SK-N-SH (cell line): ENCODE data around the gene MYO10. TPM values are rescaled to one million over a fixed set of nuclear protein-coding genes. Genes with fewer than 3 reads are reported as not detected.

Experiments
- CTCF ChIA-PET: fragments of 300-600, 350-600 bp; formaldehyde crosslinking; extraction: SDS; loops from one replicate; lab custom pipeline; 2021; lab: Yijun Ruan, JAX
- POLR2A ChIA-PET: fragments of 350-600 bp; sonication (Branson Sonifier 250); formaldehyde crosslinking; extraction: SDS; loops from one replicate; lab custom pipeline; 2020; ENCODE audit warnings: antibody characterized with exemption, inconsistent platforms; lab: Yijun Ruan, JAX
- DNase-seq: peaks from one replicate; pipeline ENCODE4 v3.0.0; 2012
- H2AFZ ChIP-seq: fragments of 200-600 bp; sonication (generic); 2 replicates; pipeline ENCODE4 v1.8.1; 2016; ENCODE audit warnings: antibody characterized with exemption, mild to moderate bottlenecking, low read depth
- H3F3A ChIP-seq: fragments of 200-600 bp; sonication (generic); replicated peaks from 2 replicates; pipeline ENCODE3; 2016; ENCODE audit warnings: antibody characterized with exemption, mild to moderate bottlenecking; ENCODE audit not compliant: insufficient read depth
- H3K27ac ChIP-seq, 2 experiments: fragments of 200-500 bp in 1 of 2; fragments of 200-600 bp in 1 of 2; sonication (Bioruptor generic) in 1 of 2; sonication (generic), shearing (Covaris generic) in 1 of 2; 2 replicates each; pipeline versions ENCODE4 v1.5.1 to v1.6.1; 2014 to 2016; ENCODE audit warnings: low read depth in 2 of 2, inconsistent platforms in 1 of 2, low read length in 1 of 2, mild to moderate bottlenecking in 1 of 2, mixed read lengths in 1 of 2
- H3K27me3 ChIP-seq: fragments of 200-600 bp; sonication (generic), shearing (Covaris generic); 2 replicates; pipeline ENCODE4 v1.6.1; 2016; ENCODE audit warnings: mixed run types; ENCODE audit not compliant: insufficient read depth
- H3K36me3 ChIP-seq, 2 experiments: fragments of 200-500 bp in 1 of 2; fragments of 200-600 bp in 1 of 2; sonication (Bioruptor generic) in 1 of 2; sonication (generic) in 1 of 2; replicated peaks in 1 of 2; 2 replicates each; pipeline versions ENCODE3 to v1.5.1; 2014 to 2016; ENCODE audit warnings: low read length in 1 of 2, mild to moderate bottlenecking in 1 of 2; ENCODE audit not compliant: insufficient read depth in 2 of 2, control insufficient read depth in 1 of 2
- H3K4me1 ChIP-seq, 2 experiments: fragments of 200-500 bp in 1 of 2; fragments of 200-600 bp in 1 of 2; sonication (Bioruptor generic) in 1 of 2; sonication (generic), shearing (Covaris generic) in 1 of 2; 2 replicates each; pipeline versions ENCODE4 v1.5.1 to v1.6.1; 2014 to 2016; ENCODE audit warnings: low read depth in 1 of 2, low read length in 1 of 2, mixed run types in 1 of 2; ENCODE audit not compliant: insufficient read depth in 2 of 2, control insufficient read depth in 1 of 2
- H3K4me2 ChIP-seq: fragments of 200-600 bp; sonication (generic), shearing (Covaris generic); 2 replicates; pipeline ENCODE4 v1.6.1; 2017; ENCODE audit warnings: mixed run types
- H3K4me3 ChIP-seq, 2 experiments: fragments of 200-500 bp in 1 of 2; fragments of 200-600 bp in 1 of 2; sonication (Bioruptor generic) in 1 of 2; sonication (generic), shearing (Covaris generic) in 1 of 2; 2 replicates each; pipeline versions ENCODE4 v1.5.1 to v1.8.1; 2014 to 2016; ENCODE audit warnings: low read depth in 2 of 2, inconsistent platforms in 1 of 2, low read length in 1 of 2, mild to moderate bottlenecking in 1 of 2, mixed read lengths in 1 of 2, moderate library complexity in 1 of 2
- H3K79me2 ChIP-seq: fragments of 200-600 bp; sonication (generic); 2 replicates; pipeline ENCODE4 v1.8.1; 2017; ENCODE audit warnings: mild to moderate bottlenecking; ENCODE audit not compliant: insufficient read depth
- H3K9ac ChIP-seq: fragments of 200-600 bp; sonication (generic); 2 replicates; pipeline ENCODE4 v1.6.1; 2017; ENCODE audit warnings: mixed run types
- H3K9me2 ChIP-seq: fragments of 200-600 bp; sonication (generic); 2 replicates; pipeline ENCODE4 v1.6.1; 2017; ENCODE audit warnings: mixed run types
- H3K9me3 ChIP-seq: fragments of 200-600 bp; sonication (generic); 2 replicates; pipeline ENCODE4 v1.6.1; 2017; ENCODE audit warnings: mixed run types, mild to moderate bottlenecking, moderate library complexity
- H4K20me1 ChIP-seq: fragments of 200-600 bp; sonication (generic); 2 replicates; pipeline ENCODE4 v1.6.1; 2017; ENCODE audit warnings: mild to moderate bottlenecking, mixed run types; ENCODE audit not compliant: insufficient read depth
- CHD2 ChIP-seq: fragments of 150-350 bp; IDR thresholded peaks from 2 replicates; pipeline ENCODE4 v1.6.1; 2018; ENCODE audit warnings: low read length; ENCODE audit not compliant: partially characterized antibody
- ELF1 ChIP-seq: IDR thresholded peaks from 2 replicates; pipeline ENCODE4 v1.4.0; 2012
- EP300 ChIP-seq, 2 experiments: IDR thresholded peaks; 2 replicates each; pipeline versions ENCODE4 v1.4.0 to v1.6.1; 2012; ENCODE audit warnings: borderline replicate concordance in 1 of 2, low read depth in 1 of 2, low read length in 1 of 2
- FOXJ3 ChIP-seq: sonication (generic); formaldehyde crosslinking; IDR thresholded peaks from 2 replicates; pipeline ENCODE4 v1.5.1; 2020; ENCODE audit warnings: mild to moderate bottlenecking, missing genetic modification reagents
- FOXM1 ChIP-seq: IDR thresholded peaks from 2 replicates; pipeline ENCODE4 v1.4.0; 2012; ENCODE audit warnings: low read depth, mild to moderate bottlenecking
- GABPA ChIP-seq: IDR thresholded peaks from 2 replicates; pipeline ENCODE4 v1.4.0; 2012; ENCODE audit warnings: low read depth, mild to moderate bottlenecking
- GATA2 ChIP-seq: sonication (generic); formaldehyde crosslinking; IDR thresholded peaks from 2 replicates; pipeline ENCODE4 v1.5.0; 2020; ENCODE audit warnings: mild to moderate bottlenecking, missing genetic modification reagents
- NFIC ChIP-seq: IDR thresholded peaks from 2 replicates; pipeline ENCODE4 v1.4.0; 2012; ENCODE audit warnings: borderline replicate concordance
- POLR2AphosphoS5 ChIP-seq: IDR thresholded peaks from 2 replicates; pipeline ENCODE4 v1.6.1; 2012; ENCODE audit warnings: low read depth, low read length
- RAD21 ChIP-seq: IDR thresholded peaks from 2 replicates; pipeline ENCODE4 v1.6.1; 2012; ENCODE audit warnings: mild to moderate bottlenecking, low read length
- RCOR1 ChIP-seq: fragments of 150-350 bp; IDR thresholded peaks from 2 replicates; pipeline ENCODE4 v1.6.1; 2017; ENCODE audit warnings: antibody characterized with exemption, low read length
- RXRA ChIP-seq: IDR thresholded peaks from 2 replicates; pipeline ENCODE4 v1.4.0; 2012; ENCODE audit warnings: low read depth, mild to moderate bottlenecking, borderline replicate concordance
- SIN3A ChIP-seq: IDR thresholded peaks from 2 replicates; pipeline ENCODE4 v1.6.1; 2012; ENCODE audit warnings: low read depth, mild to moderate bottlenecking, low read length, moderate library complexity, borderline replicate concordance
- SMC3 ChIP-seq: IDR thresholded peaks from 2 replicates; pipeline ENCODE4 v1.6.1; 2012; ENCODE audit warnings: low read depth, low read length, improper control_type of control experiment
- TEAD4 ChIP-seq: IDR thresholded peaks from 2 replicates; pipeline ENCODE4 v1.4.0; 2012; ENCODE audit warnings: mild to moderate bottlenecking, borderline replicate concordance; ENCODE audit not compliant: insufficient read depth
- WGBS: methylation state at CpG from one replicate; pipeline ENCODE4 v1.1.6; 2017; ENCODE audit warnings: low lambda C conversion rate; 5-methylcytosine and 5-hydroxymethylcytosine counted together
- polyA plus RNA-seq, 3 experiments: library from polyadenylated mRNA; depleted of rRNA; stranded (reverse); fragments of >200 nt; gene quantifications; 2 replicates each; pipeline ENCODE4 v1.2.3, GENCODE V29; 2012
- TF ChIP-seq, protein P1 (sequence below): IDR thresholded peaks from 2 replicates; pipeline ENCODE4 v1.4.0; 2012; ENCODE audit warnings: low read depth
- TF ChIP-seq, protein P2 (sequence below): fragments of 150-350 bp; IDR thresholded peaks from 2 replicates; pipeline ENCODE4 v1.6.1; 2016; ENCODE audit warnings: mild to moderate bottlenecking, low read depth, low read length
- TF ChIP-seq, protein P3 (sequence below): IDR thresholded peaks from 2 replicates; pipeline ENCODE4 v1.6.1; 2012; ENCODE audit warnings: mild to moderate bottlenecking, low read depth, low read length, moderate library complexity
- TF ChIP-seq, protein P4 (sequence below): fragments of 200-600 bp; sonication (generic); IDR thresholded peaks from 2 replicates; pipeline ENCODE4 v1.6.1; 2017; ENCODE audit warnings: antibody characterized with exemption, mild to moderate bottlenecking, moderate library complexity
- TF ChIP-seq, protein P5 (sequence below): IDR thresholded peaks from 2 replicates; pipeline ENCODE4 v1.4.0; 2012; ENCODE audit warnings: low read depth, borderline replicate concordance

The MYO10 gene
- polyA plus RNA-seq, 1 of the 3 experiments (the other 2 are of a cell fraction), result 8.1 TPM

DNA sequence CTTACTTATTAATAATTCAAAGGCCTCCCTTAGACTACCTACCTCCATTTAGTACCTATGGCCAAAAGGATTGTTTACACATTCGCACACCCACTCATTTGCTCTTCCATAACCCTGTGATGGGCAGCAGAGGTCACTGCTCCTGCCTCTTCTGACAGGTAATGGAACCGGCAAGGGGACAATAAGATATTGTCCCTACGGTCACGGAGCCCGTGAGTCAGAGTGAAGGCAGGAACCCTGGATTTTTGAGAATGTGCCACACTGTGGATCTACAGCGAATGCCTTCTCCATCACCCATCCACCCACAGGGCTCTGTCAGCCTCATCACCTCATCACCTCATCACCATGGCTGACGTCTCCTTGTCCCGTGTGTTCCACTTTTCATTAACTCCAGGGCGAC, 132.3 kb downstream of the MYO10 start:
- WGBS, result 94% methylated on average over 9 of the region's 9 CpGs
- Histone ChIP-seq H3K4me3 (no peak overlapping the region), H3K36me3 (peaks cover 0 to 7% of the 10 kb centered on the region in 2 experiments), H3K79me2 (peaks cover 100% of the 10 kb centered on the region), H4K20me1 (peaks cover 92% of the 10 kb centered on the region), H3F3A (peaks cover 11% of the 10 kb centered on the region), H3K9me3 (no peaks in the 10 kb centered on the region), H3K9me2 (no peaks in the 10 kb centered on the region), H3K4me2 (no peak overlapping the region)
- DNase-seq, result no peak
- TF ChIP-seq NFIC (no peak), RCOR1 (no peak), POLR2AphosphoS5 (no peak), SIN3A (no peak), FOXM1 (no peak), CHD2 (no peak), RAD21 (no peak), GABPA (no peak), FOXJ3 (no peak), GATA2 (CRISPR knock-in tag) (no peak), TEAD4 (no peak), SMC3 (no peak), EP300 (IDR thresholded peaks at IDR 0.05; ENCODE audit: borderline replicate concordance in 1 of 2, low read depth in 1 of 2, low read length in 1 of 2) (no peak), ELF1 (no peak), RXRA (no peak)
- TF ChIP-seq, protein P1, sequence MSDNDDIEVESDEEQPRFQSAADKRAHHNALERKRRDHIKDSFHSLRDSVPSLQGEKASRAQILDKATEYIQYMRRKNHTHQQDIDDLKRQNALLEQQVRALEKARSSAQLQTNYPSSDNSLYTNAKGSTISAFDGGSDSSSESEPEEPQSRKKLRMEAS, result no peak
- TF ChIP-seq, protein P2, sequence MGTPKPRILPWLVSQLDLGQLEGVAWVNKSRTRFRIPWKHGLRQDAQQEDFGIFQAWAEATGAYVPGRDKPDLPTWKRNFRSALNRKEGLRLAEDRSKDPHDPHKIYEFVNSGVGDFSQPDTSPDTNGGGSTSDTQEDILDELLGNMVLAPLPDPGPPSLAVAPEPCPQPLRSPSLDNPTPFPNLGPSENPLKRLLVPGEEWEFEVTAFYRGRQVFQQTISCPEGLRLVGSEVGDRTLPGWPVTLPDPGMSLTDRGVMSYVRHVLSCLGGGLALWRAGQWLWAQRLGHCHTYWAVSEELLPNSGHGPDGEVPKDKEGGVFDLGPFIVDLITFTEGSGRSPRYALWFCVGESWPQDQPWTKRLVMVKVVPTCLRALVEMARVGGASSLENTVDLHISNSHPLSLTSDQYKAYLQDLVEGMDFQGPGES, result no peak
- TF ChIP-seq, protein P3, sequence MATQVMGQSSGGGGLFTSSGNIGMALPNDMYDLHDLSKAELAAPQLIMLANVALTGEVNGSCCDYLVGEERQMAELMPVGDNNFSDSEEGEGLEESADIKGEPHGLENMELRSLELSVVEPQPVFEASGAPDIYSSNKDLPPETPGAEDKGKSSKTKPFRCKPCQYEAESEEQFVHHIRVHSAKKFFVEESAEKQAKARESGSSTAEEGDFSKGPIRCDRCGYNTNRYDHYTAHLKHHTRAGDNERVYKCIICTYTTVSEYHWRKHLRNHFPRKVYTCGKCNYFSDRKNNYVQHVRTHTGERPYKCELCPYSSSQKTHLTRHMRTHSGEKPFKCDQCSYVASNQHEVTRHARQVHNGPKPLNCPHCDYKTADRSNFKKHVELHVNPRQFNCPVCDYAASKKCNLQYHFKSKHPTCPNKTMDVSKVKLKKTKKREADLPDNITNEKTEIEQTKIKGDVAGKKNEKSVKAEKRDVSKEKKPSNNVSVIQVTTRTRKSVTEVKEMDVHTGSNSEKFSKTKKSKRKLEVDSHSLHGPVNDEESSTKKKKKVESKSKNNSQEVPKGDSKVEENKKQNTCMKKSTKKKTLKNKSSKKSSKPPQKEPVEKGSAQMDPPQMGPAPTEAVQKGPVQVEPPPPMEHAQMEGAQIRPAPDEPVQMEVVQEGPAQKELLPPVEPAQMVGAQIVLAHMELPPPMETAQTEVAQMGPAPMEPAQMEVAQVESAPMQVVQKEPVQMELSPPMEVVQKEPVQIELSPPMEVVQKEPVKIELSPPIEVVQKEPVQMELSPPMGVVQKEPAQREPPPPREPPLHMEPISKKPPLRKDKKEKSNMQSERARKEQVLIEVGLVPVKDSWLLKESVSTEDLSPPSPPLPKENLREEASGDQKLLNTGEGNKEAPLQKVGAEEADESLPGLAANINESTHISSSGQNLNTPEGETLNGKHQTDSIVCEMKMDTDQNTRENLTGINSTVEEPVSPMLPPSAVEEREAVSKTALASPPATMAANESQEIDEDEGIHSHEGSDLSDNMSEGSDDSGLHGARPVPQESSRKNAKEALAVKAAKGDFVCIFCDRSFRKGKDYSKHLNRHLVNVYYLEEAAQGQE, result no peak
- TF ChIP-seq, protein P4, sequence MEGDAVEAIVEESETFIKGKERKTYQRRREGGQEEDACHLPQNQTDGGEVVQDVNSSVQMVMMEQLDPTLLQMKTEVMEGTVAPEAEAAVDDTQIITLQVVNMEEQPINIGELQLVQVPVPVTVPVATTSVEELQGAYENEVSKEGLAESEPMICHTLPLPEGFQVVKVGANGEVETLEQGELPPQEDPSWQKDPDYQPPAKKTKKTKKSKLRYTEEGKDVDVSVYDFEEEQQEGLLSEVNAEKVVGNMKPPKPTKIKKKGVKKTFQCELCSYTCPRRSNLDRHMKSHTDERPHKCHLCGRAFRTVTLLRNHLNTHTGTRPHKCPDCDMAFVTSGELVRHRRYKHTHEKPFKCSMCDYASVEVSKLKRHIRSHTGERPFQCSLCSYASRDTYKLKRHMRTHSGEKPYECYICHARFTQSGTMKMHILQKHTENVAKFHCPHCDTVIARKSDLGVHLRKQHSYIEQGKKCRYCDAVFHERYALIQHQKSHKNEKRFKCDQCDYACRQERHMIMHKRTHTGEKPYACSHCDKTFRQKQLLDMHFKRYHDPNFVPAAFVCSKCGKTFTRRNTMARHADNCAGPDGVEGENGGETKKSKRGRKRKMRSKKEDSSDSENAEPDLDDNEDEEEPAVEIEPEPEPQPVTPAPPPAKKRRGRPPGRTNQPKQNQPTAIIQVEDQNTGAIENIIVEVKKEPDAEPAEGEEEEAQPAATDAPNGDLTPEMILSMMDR, result no peak
- TF ChIP-seq, protein P5, sequence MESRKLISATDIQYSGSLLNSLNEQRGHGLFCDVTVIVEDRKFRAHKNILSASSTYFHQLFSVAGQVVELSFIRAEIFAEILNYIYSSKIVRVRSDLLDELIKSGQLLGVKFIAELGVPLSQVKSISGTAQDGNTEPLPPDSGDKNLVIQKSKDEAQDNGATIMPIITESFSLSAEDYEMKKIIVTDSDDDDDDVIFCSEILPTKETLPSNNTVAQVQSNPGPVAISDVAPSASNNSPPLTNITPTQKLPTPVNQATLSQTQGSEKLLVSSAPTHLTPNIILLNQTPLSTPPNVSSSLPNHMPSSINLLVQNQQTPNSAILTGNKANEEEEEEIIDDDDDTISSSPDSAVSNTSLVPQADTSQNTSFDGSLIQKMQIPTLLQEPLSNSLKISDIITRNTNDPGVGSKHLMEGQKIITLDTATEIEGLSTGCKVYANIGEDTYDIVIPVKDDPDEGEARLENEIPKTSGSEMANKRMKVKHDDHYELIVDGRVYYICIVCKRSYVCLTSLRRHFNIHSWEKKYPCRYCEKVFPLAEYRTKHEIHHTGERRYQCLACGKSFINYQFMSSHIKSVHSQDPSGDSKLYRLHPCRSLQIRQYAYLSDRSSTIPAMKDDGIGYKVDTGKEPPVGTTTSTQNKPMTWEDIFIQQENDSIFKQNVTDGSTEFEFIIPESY, result no peak
- TF ChIP-seq, all 33 proteins: peak for 0
- Histone ChIP-seq H3K27ac (no peak overlapping the region), H2AFZ (no peak overlapping the region), H3K4me1 (0 out of 4 replicates have a peak, but pooled peaks cover 0 to 5% of the 10 kb centered on the region in 2 experiments), H3K27me3 (no peaks in the 10 kb centered on the region), H3K9ac (no peak overlapping the region)
- POLR2A ChIA-PET, result no interaction called here
- CTCF ChIA-PET, result interaction anchor here (1.1 to 2.8 kb wide), 3 partner anchors 13 to 386 kb away, joined by 3 to 11 read pairs (median 3); no protein-coding TSS in a partner anchor
